Stimulated activated CD4-positive, alpha-beta T cell treated with anti-CD3 and anti-CD28 coated beads, Interleukin-4, amount 100 ng/mL, for 1 hour (primary cell): ENCODE data around the gene PTPRD.
A peak's percentile ranks its signal among the peaks of the same experiment; 100 is the strongest.
"Not testable (repeated sequence)": the region's sequence is repeated elsewhere in the genome, so short reads cannot be mapped to it uniquely, and the experiment has no call there.

Source experiments
- DNase-seq: peaks from one replicate; pipeline ENCODE4 v3.0.0-alpha.2; 2020

The PTPRD gene

GRCh38 chr9:9949978-9950377 lies 662.8 kb downstream of the PTPRD start:
- no peak for DNase-seq

- DNase-seq = no peak
Measured at GRCh38 chr9:9949368-9949767, 663.4 kb downstream of the PTPRD start.

- DNase-seq = no peak
Measured at GRCh38 chr9:9945966-9946365, 666.8 kb downstream of the PTPRD start.

- DNase-seq = peak; percentile 43
Measured at GRCh38 chr9:9942764-9943424, 669.9 kb downstream of the PTPRD start.

- DNase-seq = no peak
Measured at GRCh38 chr9:9938432-9938831, 674.4 kb downstream of the PTPRD start.

GRCh38 chr9:9931464-9931863 lies 681.3 kb downstream of the PTPRD start:
- DNase-seq = not testable (repeated sequence)

- DNase-seq = no peak
Measured at GRCh38 chr9:9924376-9924775, 688.4 kb downstream of the PTPRD start.

- no peak for DNase-seq
Measured at GRCh38 chr9:9921805-9922204, 691.0 kb downstream of the PTPRD start.

- no peak for DNase-seq
Measured at GRCh38 chr9:9920425-9921060, 692.3 kb downstream of the PTPRD start.

- DNase-seq = no peak
Measured at GRCh38 chr9:9919174-9919775, 693.5 kb downstream of the PTPRD start.

- no peak for DNase-seq
Measured at GRCh38 chr9:9917400-9917799, 695.4 kb downstream of the PTPRD start.

GRCh38 chr9:9914174-9914573 lies 698.6 kb downstream of the PTPRD start:
- no peak for DNase-seq

- no peak for DNase-seq
Measured at GRCh38 chr9:9913276-9913832, 699.4 kb downstream of the PTPRD start.

GRCh38 chr9:9912459-9912858 lies 700.3 kb downstream of the PTPRD start:
- DNase-seq = no peak

GRCh38 chr9:9905736-9906135 lies 707.1 kb downstream of the PTPRD start:
- DNase-seq = no peak

GRCh38 chr9:9904041-9904440 lies 708.8 kb downstream of the PTPRD start:
- DNase-seq = no peak

GRCh38 chr9:9901624-9902023 lies 711.2 kb downstream of the PTPRD start:
- DNase-seq = no peak

- DNase-seq = no peak
Measured at GRCh38 chr9:9893837-9894236, 719.0 kb downstream of the PTPRD start.

GRCh38 chr9:9892217-9892616 lies 720.6 kb downstream of the PTPRD start:
- no peak for DNase-seq

- DNase-seq = no peak
Measured at GRCh38 chr9:9881692-9882091, 731.1 kb downstream of the PTPRD start.

GRCh38 chr9:9874270-9874669 lies 738.5 kb downstream of the PTPRD start:
- no peak for DNase-seq

GRCh38 chr9:9862235-9862810 lies 750.5 kb downstream of the PTPRD start:
- no peak for DNase-seq

- DNase-seq = no peak
Measured at GRCh38 chr9:9855177-9856078, 757.4 kb downstream of the PTPRD start.
